Measurements from ENCODE around the gene CARM1.

DNA sequence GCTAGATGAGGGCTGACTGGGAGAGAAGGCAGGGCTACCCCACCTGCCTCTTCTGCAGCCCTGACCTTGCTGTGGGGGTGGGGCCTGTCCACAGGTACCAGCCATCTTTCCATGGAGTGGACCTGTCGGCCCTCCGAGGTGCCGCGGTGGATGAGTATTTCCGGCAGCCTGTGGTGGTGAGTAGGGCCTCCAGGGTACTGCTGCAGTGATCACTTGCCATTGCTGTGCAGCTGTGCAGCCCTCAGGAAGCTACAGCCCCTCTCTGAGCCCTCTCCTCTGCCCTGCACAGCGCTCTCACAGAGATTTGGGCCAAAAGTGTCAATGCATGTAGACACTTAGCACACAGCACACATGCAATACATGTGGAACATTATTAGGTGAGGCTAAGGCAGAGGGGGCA lies 45.2 kb downstream of the CARM1 start:
- TF ChIP-seq, protein P1, sequence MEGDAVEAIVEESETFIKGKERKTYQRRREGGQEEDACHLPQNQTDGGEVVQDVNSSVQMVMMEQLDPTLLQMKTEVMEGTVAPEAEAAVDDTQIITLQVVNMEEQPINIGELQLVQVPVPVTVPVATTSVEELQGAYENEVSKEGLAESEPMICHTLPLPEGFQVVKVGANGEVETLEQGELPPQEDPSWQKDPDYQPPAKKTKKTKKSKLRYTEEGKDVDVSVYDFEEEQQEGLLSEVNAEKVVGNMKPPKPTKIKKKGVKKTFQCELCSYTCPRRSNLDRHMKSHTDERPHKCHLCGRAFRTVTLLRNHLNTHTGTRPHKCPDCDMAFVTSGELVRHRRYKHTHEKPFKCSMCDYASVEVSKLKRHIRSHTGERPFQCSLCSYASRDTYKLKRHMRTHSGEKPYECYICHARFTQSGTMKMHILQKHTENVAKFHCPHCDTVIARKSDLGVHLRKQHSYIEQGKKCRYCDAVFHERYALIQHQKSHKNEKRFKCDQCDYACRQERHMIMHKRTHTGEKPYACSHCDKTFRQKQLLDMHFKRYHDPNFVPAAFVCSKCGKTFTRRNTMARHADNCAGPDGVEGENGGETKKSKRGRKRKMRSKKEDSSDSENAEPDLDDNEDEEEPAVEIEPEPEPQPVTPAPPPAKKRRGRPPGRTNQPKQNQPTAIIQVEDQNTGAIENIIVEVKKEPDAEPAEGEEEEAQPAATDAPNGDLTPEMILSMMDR (IDR thresholded peaks at IDR 0.05), result no peak
- no peak for TF ChIP-seq POLR2A (IDR thresholded peaks at IDR 0.05)
